SK-N-SH (cell line): ENCODE results near the gene GDPD5.

Source experiments
- EP300 ChIP-seq, 2 experiments: IDR thresholded peaks; 2 replicates each; pipeline versions ENCODE4 v1.4.0 to v1.6.1; 2012; ENCODE audit warnings: borderline replicate concordance in 1 of 2, low read depth in 1 of 2, low read length in 1 of 2
- EZH2phosphoT487 ChIP-seq: fragments of 200-600 bp; sonication (generic); IDR thresholded peaks from 2 replicates; pipeline ENCODE4 v1.6.1; 2017; ENCODE audit warnings: low read depth, mixed run types, mild to moderate bottlenecking, antibody characterized with exemption, moderate library complexity, borderline replicate concordance
- FOXJ3 ChIP-seq: sonication (generic); formaldehyde crosslinking; IDR thresholded peaks from 2 replicates; pipeline ENCODE4 v1.5.1; 2020; ENCODE audit warnings: mild to moderate bottlenecking, missing genetic modification reagents
- FOXM1 ChIP-seq: IDR thresholded peaks from 2 replicates; pipeline ENCODE4 v1.4.0; 2012; ENCODE audit warnings: low read depth, mild to moderate bottlenecking
- RAD21 ChIP-seq: IDR thresholded peaks from 2 replicates; pipeline ENCODE4 v1.6.1; 2012; ENCODE audit warnings: mild to moderate bottlenecking, low read length
- SMC3 ChIP-seq: IDR thresholded peaks from 2 replicates; pipeline ENCODE4 v1.6.1; 2012; ENCODE audit warnings: low read depth, low read length, improper control_type of control experiment
- TF ChIP-seq, protein P1 (sequence below): IDR thresholded peaks from 2 replicates; pipeline ENCODE4 v1.4.0; 2012; ENCODE audit warnings: low read depth, borderline replicate concordance
- TF ChIP-seq, protein P2 (sequence below): fragments of 150-350 bp; IDR thresholded peaks from 2 replicates; pipeline ENCODE4 v1.6.1; 2017; ENCODE audit warnings: antibody characterized with exemption, low read length, low read depth, borderline replicate concordance
- TF ChIP-seq, protein P3 (sequence below): fragments of 200-600 bp; sonication (generic); IDR thresholded peaks from 2 replicates; pipeline ENCODE4 v1.6.1; 2017; ENCODE audit warnings: antibody characterized with exemption, mild to moderate bottlenecking, moderate library complexity

DNA sequence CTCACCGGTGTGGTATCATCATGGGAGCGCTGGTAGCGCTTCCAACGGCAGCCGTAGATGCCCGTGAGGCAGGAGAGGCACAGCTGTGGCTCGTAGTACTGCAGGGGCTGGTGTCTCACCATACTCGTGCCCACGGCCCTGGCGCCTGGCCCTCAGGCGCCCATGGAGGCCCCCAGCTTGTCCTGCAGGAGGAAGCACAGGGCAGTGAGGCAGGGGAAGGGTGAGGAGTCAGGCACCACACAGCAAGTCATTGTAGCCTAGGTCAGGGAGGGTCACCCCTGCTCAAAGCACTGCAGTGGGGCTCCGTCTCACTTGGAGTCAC lies 48.2 kb downstream of the GDPD5 start:
- TF ChIP-seq, protein P1, sequence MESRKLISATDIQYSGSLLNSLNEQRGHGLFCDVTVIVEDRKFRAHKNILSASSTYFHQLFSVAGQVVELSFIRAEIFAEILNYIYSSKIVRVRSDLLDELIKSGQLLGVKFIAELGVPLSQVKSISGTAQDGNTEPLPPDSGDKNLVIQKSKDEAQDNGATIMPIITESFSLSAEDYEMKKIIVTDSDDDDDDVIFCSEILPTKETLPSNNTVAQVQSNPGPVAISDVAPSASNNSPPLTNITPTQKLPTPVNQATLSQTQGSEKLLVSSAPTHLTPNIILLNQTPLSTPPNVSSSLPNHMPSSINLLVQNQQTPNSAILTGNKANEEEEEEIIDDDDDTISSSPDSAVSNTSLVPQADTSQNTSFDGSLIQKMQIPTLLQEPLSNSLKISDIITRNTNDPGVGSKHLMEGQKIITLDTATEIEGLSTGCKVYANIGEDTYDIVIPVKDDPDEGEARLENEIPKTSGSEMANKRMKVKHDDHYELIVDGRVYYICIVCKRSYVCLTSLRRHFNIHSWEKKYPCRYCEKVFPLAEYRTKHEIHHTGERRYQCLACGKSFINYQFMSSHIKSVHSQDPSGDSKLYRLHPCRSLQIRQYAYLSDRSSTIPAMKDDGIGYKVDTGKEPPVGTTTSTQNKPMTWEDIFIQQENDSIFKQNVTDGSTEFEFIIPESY = no peak
- TF ChIP-seq, protein P2, sequence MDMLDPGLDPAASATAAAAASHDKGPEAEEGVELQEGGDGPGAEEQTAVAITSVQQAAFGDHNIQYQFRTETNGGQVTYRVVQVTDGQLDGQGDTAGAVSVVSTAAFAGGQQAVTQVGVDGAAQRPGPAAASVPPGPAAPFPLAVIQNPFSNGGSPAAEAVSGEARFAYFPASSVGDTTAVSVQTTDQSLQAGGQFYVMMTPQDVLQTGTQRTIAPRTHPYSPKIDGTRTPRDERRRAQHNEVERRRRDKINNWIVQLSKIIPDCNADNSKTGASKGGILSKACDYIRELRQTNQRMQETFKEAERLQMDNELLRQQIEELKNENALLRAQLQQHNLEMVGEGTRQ = no peak
- no peak for TF ChIP-seq EP300 (IDR thresholded peaks at IDR 0.05; ENCODE audit: borderline replicate concordance in 1 of 2, low read depth in 1 of 2, low read length in 1 of 2)
- TF ChIP-seq, protein P3, sequence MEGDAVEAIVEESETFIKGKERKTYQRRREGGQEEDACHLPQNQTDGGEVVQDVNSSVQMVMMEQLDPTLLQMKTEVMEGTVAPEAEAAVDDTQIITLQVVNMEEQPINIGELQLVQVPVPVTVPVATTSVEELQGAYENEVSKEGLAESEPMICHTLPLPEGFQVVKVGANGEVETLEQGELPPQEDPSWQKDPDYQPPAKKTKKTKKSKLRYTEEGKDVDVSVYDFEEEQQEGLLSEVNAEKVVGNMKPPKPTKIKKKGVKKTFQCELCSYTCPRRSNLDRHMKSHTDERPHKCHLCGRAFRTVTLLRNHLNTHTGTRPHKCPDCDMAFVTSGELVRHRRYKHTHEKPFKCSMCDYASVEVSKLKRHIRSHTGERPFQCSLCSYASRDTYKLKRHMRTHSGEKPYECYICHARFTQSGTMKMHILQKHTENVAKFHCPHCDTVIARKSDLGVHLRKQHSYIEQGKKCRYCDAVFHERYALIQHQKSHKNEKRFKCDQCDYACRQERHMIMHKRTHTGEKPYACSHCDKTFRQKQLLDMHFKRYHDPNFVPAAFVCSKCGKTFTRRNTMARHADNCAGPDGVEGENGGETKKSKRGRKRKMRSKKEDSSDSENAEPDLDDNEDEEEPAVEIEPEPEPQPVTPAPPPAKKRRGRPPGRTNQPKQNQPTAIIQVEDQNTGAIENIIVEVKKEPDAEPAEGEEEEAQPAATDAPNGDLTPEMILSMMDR = no peak
- no peak for TF ChIP-seq RAD21
- no peak for TF ChIP-seq EZH2phosphoT487
- TF ChIP-seq SMC3 = no peak
- no peak for TF ChIP-seq FOXJ3 (CRISPR knock-in tag)
- no peak for TF ChIP-seq FOXM1
